HCT116 (cell line): Measurements from ENCODE around the gene EEF2.
"Not testable (repeated sequence)": the region's sequence is repeated elsewhere in the genome, so short reads cannot be mapped to it uniquely, and the experiment has no call there.

Experiments used
- CTCF ChIP-seq, 3 experiments: fragments of 200-600 bp in 1 of 3; sonication (generic) in 1 of 3; IDR thresholded peaks in 2 of 3; conservative IDR thresholded peaks in 1 of 3; 2 replicates each; pipeline ENCODE4 v1.5.1; 2012 to 2017; ENCODE audit warnings: low read depth in 2 of 3, low read length in 2 of 3, antibody characterized with exemption in 1 of 3, borderline replicate concordance in 1 of 3, control low read depth in 1 of 3, mild to moderate bottlenecking in 1 of 3, mixed read lengths in 1 of 3, mixed run types in 1 of 3, moderate library complexity in 1 of 3; ENCODE audit not compliant: insufficient read depth in 1 of 3
- JUND ChIP-seq: IDR thresholded peaks from 2 replicates; pipeline ENCODE4 v1.6.1; 2012
- POLR2A ChIP-seq: IDR thresholded peaks from 2 replicates; pipeline ENCODE4 v1.7.0; 2011; ENCODE audit warnings: borderline replicate concordance; ENCODE audit not compliant: insufficient read depth, insufficient read length; ENCODE audit errors: extremely low read depth

GRCh38 chr19:4000798-4001197, 15.5 kb upstream of the EEF2 start:
- not testable (repeated sequence) for TF ChIP-seq CTCF (IDR thresholded peaks at IDR 0.05 in 2 of 3, conservative IDR thresholded peaks at IDR 0.05 in 1 of 3; ENCODE audit: borderline replicate concordance in 1 of 3, insufficient read depth in 1 of 3, low read depth in 2 of 3, low read length in 2 of 3); JUND; POLR2A
